Astrocyte (in vitro differentiated cells and primary cell): ENCODE results near the gene TMEM259.

ENCODE experiments used
- CTCF ChIP-seq: IDR thresholded peaks from 2 replicates; pipeline ENCODE4 v1.5.1; 2011; ENCODE audit warnings: low read depth, mild to moderate bottlenecking, inconsistent platforms, low read length, moderate library complexity; ENCODE audit not compliant: insufficient read depth
- EZH2 ChIP-seq: IDR thresholded peaks from 2 replicates; pipeline ENCODE4 v1.6.1; 2012; ENCODE audit warnings: mild to moderate bottlenecking, low read length, inconsistent platforms; ENCODE audit not compliant: insufficient read depth

GRCh38 chr19:1018393-1018792 lies 2.5 kb downstream of the TMEM259 start:
- TF ChIP-seq CTCF (no peak), EZH2 (no peak)
